ENCODE measurements around the gene PSENEN. TPM values are rescaled to one million over a fixed set of nuclear protein-coding genes. Genes with fewer than 3 reads are reported as not detected.

The PSENEN gene
- total and polyA plus RNA-seq, 9 of the 15 experiments (the other 6 are each of a cell fraction or from before 2014, with no cell fraction given), result 34.5 to 299 (median 61.1) TPM

DNA sequence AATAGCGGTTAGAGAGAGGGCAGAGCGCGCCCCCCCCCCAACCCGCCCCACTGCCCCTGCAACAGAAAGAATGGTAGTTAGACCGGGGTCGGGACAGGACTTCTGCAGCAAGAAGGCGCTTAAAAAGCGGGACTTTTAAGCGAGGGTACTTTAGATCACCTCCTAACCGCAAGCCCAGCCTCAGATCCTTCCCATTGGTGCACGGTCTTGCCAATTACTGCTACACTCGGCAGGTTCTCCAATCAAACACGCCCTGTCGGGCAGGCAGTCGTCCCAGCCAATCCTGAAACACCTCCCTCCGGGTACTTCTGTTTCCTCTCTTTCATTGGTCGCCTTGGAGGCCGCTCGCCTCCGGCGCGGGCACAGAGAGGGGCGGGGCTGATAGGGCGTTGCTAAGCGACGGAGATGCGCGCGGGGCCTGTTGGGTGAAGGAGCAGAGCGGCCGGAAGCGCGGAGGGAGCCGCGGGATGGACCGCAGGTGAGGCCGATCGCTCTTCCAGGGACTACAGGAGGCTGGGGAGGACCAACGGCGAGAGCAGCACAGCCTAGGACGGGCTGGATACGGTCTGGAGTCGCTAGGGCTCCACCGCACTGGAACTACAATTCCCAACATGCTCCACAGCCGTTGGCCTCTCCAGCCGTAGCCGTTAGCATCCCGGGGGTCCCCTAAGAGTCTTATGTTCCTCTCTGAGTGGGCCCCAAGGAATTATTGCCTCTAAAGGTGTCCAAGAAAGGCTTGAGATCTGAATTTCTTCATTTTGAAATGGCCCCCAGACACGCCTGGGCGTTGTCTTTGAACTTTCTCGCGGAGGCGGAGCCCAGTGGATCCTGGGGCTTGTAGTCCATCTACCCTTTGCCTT lies 12.5 kb downstream of the PSENEN start, which contains the start of gene PROSER3 (continued):
- no peak for TF ChIP-seq ZNF57 (CRISPR knock-in tag; IDR thresholded peaks at IDR 0.05)
- TF ChIP-seq TSC22D4 (tag; IDR thresholded peaks at IDR 0.05), result no peak
- 0 out of 2 replicates have a peak, but pooled peaks have one; percentile 20 for TF ChIP-seq ELF4 (CRISPR knock-in tag; IDR thresholded peaks at IDR 0.05)
- TF ChIP-seq ETV1 (tag; conservative IDR thresholded peaks at IDR 0.05; ENCODE audit: low read depth), result peak; percentile 96
- TF ChIP-seq, protein P1, sequence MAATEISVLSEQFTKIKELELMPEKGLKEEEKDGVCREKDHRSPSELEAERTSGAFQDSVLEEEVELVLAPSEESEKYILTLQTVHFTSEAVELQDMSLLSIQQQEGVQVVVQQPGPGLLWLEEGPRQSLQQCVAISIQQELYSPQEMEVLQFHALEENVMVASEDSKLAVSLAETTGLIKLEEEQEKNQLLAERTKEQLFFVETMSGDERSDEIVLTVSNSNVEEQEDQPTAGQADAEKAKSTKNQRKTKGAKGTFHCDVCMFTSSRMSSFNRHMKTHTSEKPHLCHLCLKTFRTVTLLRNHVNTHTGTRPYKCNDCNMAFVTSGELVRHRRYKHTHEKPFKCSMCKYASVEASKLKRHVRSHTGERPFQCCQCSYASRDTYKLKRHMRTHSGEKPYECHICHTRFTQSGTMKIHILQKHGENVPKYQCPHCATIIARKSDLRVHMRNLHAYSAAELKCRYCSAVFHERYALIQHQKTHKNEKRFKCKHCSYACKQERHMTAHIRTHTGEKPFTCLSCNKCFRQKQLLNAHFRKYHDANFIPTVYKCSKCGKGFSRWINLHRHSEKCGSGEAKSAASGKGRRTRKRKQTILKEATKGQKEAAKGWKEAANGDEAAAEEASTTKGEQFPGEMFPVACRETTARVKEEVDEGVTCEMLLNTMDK (IDR thresholded peaks at IDR 0.05; ENCODE audit: borderline replicate concordance, insufficient read depth, low read depth, low read length, poor library complexity, severe bottlenecking), result no peak
- TF ChIP-seq CXXC5 (CRISPR knock-in tag; IDR thresholded peaks at IDR 0.05), result peak; percentile 74
- TF ChIP-seq ZNF23 (CRISPR knock-in tag; IDR thresholded peaks at IDR 0.05), result no peak
- TF ChIP-seq BHLHE40 (IDR thresholded peaks at IDR 0.05; ENCODE audit: low read length), result no peak
- peak; percentile 54; the same call in 1 of the 2 replicates for TF ChIP-seq BACH1 (tag; IDR thresholded peaks at IDR 0.05)
- TF ChIP-seq, protein P2, sequence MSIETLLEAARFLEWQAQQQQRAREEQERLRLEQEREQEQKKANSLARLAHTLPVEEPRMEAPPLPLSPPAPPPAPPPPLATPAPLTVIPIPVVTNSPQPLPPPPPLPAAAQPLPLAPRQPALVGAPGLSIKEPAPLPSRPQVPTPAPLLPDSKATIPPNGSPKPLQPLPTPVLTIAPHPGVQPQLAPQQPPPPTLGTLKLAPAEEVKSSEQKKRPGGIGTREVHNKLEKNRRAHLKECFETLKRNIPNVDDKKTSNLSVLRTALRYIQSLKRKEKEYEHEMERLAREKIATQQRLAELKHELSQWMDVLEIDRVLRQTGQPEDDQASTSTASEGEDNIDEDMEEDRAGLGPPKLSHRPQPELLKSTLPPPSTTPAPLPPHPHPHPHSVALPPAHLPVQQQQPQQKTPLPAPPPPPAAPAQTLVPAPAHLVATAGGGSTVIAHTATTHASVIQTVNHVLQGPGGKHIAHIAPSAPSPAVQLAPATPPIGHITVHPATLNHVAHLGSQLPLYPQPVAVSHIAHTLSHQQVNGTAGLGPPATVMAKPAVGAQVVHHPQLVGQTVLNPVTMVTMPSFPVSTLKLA (conservative IDR thresholded peaks at IDR 0.05), result peak; percentile 24 to 64
- TF ChIP-seq KDM5B (IDR thresholded peaks at IDR 0.05; ENCODE audit: insufficient replicate concordance, low read depth, low read length), result peak; percentile 55
- no peak for TF ChIP-seq ZNF282 (CRISPR knock-in tag; IDR thresholded peaks at IDR 0.05)
- TF ChIP-seq POLR2G (IDR thresholded peaks at IDR 0.05; ENCODE audit: low read depth, low read length), result peak; percentile 83
- 0 out of 2 replicates have a peak, but pooled peaks have one; percentile 31 for TF ChIP-seq ZBTB9 (CRISPR knock-in tag; IDR thresholded peaks at IDR 0.05)
- TF ChIP-seq E2F1 (CRISPR knock-in tag; IDR thresholded peaks at IDR 0.05), result 0 out of 2 replicates have a peak, but pooled peaks have one; percentile 42
- no peak for TF ChIP-seq TAL1 (IDR thresholded peaks at IDR 0.05)
- no peak for TF ChIP-seq U2AF1 (optimal IDR thresholded peaks at IDR 0.05; ENCODE audit: low read depth, low read length)
- peak; percentile 78; the same call in 1 of the 2 replicates for TF ChIP-seq NR2F6 (CRISPR knock-in tag; IDR thresholded peaks at IDR 0.05)
- TF ChIP-seq ETV6 (IDR thresholded peaks at IDR 0.05; ENCODE audit: borderline replicate concordance in 1 of 2, low read depth in 2 of 2, low read length in 1 of 2), result 0 out of 4 replicates have a peak, but pooled peaks of 1 of the 2 experiments have one; percentile 15
- TF ChIP-seq ETV6 (CRISPR knock-in tag; IDR thresholded peaks at IDR 0.05; ENCODE audit: borderline replicate concordance), result no peak
- no peak for TF ChIP-seq NELFE (IDR thresholded peaks at IDR 0.05; ENCODE audit: insufficient read depth, insufficient read length)
